Spleen (tissue), 11 donors: ENCODE results near the gene KLHL6. TPM values are rescaled to one million over a fixed set of nuclear protein-coding genes. Genes with fewer than 3 reads are reported as not detected.
"Not testable (repeated sequence)": the region's sequence is repeated elsewhere in the genome, so short reads cannot be mapped to it uniquely, and the experiment has no call there.

Experiments
- DNase-seq: peaks from one replicate; pipeline ENCODE4 v3.0.0-alpha.2; 2020
- H3K27ac ChIP-seq, 8 donors: fragments of 200-600 bp; sonication (generic) in 7 of 8; 1 replicate in 4 of 8; 2 replicates in 4 of 8; pipeline versions ENCODE4 v1.5.0 to v1.8.0; 2016 to 2021; ENCODE audit warnings: inconsistent platforms in 4 of 8, mild to moderate bottlenecking in 4 of 8, moderate library complexity in 1 of 8
- H3K27me3 ChIP-seq, 7 donors: fragments of 200-600 bp; sonication (generic) in 6 of 7; replicated peaks in 1 of 7; 1 replicate in 4 of 7; 2 replicates in 3 of 7; pipeline versions ENCODE4 v1.5.0 to v1.8.0; 2016 to 2021; ENCODE audit warnings: inconsistent platforms in 3 of 7, mild to moderate bottlenecking in 1 of 7
- H3K36me3 ChIP-seq, 6 donors: fragments of 200-600 bp; sonication (generic) in 5 of 6; 1 replicate in 4 of 6; 2 replicates in 2 of 6; pipeline versions ENCODE4 v1.5.0 to v1.8.0; 2016 to 2021; ENCODE audit warnings: inconsistent platforms in 2 of 6
- H3K4me1 ChIP-seq, 6 donors: fragments of 200-600 bp; sonication (generic) in 5 of 6; 1 replicate in 3 of 6; 2 replicates in 3 of 6; pipeline versions ENCODE4 v1.5.0 to v1.8.0; 2016 to 2021; ENCODE audit warnings: inconsistent platforms in 3 of 6
- H3K4me3 ChIP-seq, 8 donors: fragments of 200-600 bp; sonication (generic) in 7 of 8; 1 replicate in 4 of 8; 2 replicates in 4 of 8; pipeline versions ENCODE4 v1.5.0 to v1.8.0; 2016 to 2021; ENCODE audit warnings: inconsistent platforms in 4 of 8, mild to moderate bottlenecking in 4 of 8, moderate library complexity in 2 of 8
- H3K9me3 ChIP-seq, 8 donors: fragments of 200-600 bp; sonication (generic) in 7 of 8; 1 replicate in 4 of 8; 2 replicates in 4 of 8; pipeline versions ENCODE4 v1.5.0 to v1.8.0; 2016 to 2021; ENCODE audit warnings: inconsistent platforms in 4 of 8
- CTCF ChIP-seq, 11 experiments: fragments of 200-600 bp in 7 of 11; fragments of 450-650 bp in 4 of 11; sonication (generic) in 4 of 11; IDR thresholded peaks in 8 of 11; conservative IDR thresholded peaks in 3 of 11; 1 replicate in 7 of 11; 2 replicates in 4 of 11; pipeline versions ENCODE4 v1.4.0 to v1.8.0; 2016 to 2021; ENCODE audit warnings: antibody characterized with exemption in 11 of 11, inconsistent platforms in 4 of 11, mild to moderate bottlenecking in 1 of 11
- POLR2A ChIP-seq, 3 donors: fragments of 450-650 bp; IDR thresholded peaks; one replicate each; pipeline ENCODE4 v1.5.1; 2017; ENCODE audit warnings: antibody characterized with exemption in 3 of 3, mild to moderate bottlenecking in 1 of 3
- POLR2AphosphoS5 ChIP-seq, 3 donors: sonication (generic); formaldehyde crosslinking; IDR thresholded peaks; one replicate each; pipeline ENCODE4 v1.5.1; 2017; ENCODE audit warnings: antibody characterized with exemption in 3 of 3
- WGBS, 5 donors: extraction: QIAGEN DNeasy Blood & Tissue Kit in 3 of 5; methylation state at CpG; one replicate each; pipeline versions ENCODE4 v1.1.5 to v1.1.7; 2013 to 2018; 5-methylcytosine and 5-hydroxymethylcytosine counted together
- intact Hi-C: fragments of 100-400 bp; cut with DNase I; formaldehyde crosslinking; loops from one replicate; pipeline ENCODE4 v1.15.0; 2023; ENCODE audit warnings: low total_unique reads
- polyA plus RNA-seq, 3 donors: library from polyadenylated mRNA; stranded (reverse); fragments of 200-250 nt; gene quantifications; one replicate each; pipeline ENCODE4 v1.2.1, GENCODE V29; 2013
- total RNA-seq, 7 donors: library from RNA; depleted of rRNA in 3 of 7; stranded (reverse); fragments of >200 nt in 3 of 7; fragmentation: NEBNext Ultra II Directional in 4 of 7; extraction: Animal tissue kit (Norgen Biotek cat#: 25700) in 4 of 7; gene quantifications; one replicate each; pipeline versions ENCODE4 v1.1.0 to v1.2.1, GENCODE V29; 2016 to 2021
- donor health status: healthy with polysubstance abuse.
- donor health status: DM: no; HTN: no; CAD: no; lungs with moderate emphysema.
- donor health status: DM: no; HTN: no; CAD: no.
- donor health status: Bipolar disorder and iron deficiency.
- donor health status: healthy.
- donor health status: DM: no; HTN: no; CAD: no.
- donor health status: DM: yes; HTN: yes; CAD: no.

The KLHL6 gene
- total and polyA plus RNA-seq, 10 donors, result 10.8 to 51.8 (median 33.0) TPM

- H3K9me3 ChIP-seq, result no peaks in the 10 kb centered on the region
- H3K4me3 ChIP-seq, result no peak overlapping the region
- intact Hi-C loops, result no loop called here
- H3K27me3 ChIP-seq, result no peaks in the 10 kb centered on the region
- peaks cover 0 to 22% (median 0%) of the 10 kb centered on the region in 6 donors for H3K36me3 ChIP-seq
- TF ChIP-seq POLR2A (IDR thresholded peaks at IDR 0.05) (no peak), POLR2AphosphoS5 (IDR thresholded peaks at IDR 0.05) (peak in 1 of 3 donors; percentile 73)
- peak overlapping the region in 7 of 8 donors; percentile 43 to 78 (median 67) for H3K27ac ChIP-seq
- 54 to 58% (median 56%) methylated on average over 9 of the region's 9 CpGs for WGBS, 5 donors
- peaks cover 9 to 80% (median 48%) of the 10 kb centered on the region in 6 donors for H3K4me1 ChIP-seq
- DNase-seq, result no peak
These were observed 39.3 kb downstream of the KLHL6 start for GRCh38 chr3:183515968-183516851.

GRCh38 chr3:183514021-183514420, 41.5 kb downstream of the KLHL6 start:
- DNase-seq, result no peak
- H3K27ac ChIP-seq, result peak overlapping the region in 3 of 8 donors; percentile 4 to 78 (median 74)
- 84 to 97% (median 92%) methylated on average over 6 of the region's 6 CpGs for WGBS, 5 donors
- H3K9me3 ChIP-seq, result no peaks in the 10 kb centered on the region
- H3K4me3 ChIP-seq, result no peak overlapping the region
- no peak for TF ChIP-seq POLR2A (IDR thresholded peaks at IDR 0.05)
- no peak for TF ChIP-seq CTCF (IDR thresholded peaks at IDR 0.05 in 8 of 11, conservative IDR thresholded peaks at IDR 0.05 in 3 of 11)
- no peaks in the 10 kb centered on the region for H3K27me3 ChIP-seq
- peaks cover 0 to 5% (median 0%) of the 10 kb centered on the region in 6 donors for H3K36me3 ChIP-seq
- intact Hi-C loops, result no loop called here
- peaks cover 9 to 92% (median 49%) of the 10 kb centered on the region in 6 donors for H3K4me1 ChIP-seq

- no peaks in the 10 kb centered on the region for H3K9me3 ChIP-seq
- intact Hi-C loops, result no loop called here
- 40 to 59% (median 50%) methylated on average over 6 of the region's 6 CpGs for WGBS, 5 donors
- peaks cover 9 to 92% (median 43%) of the 10 kb centered on the region in 6 donors for H3K4me1 ChIP-seq
- H3K27me3 ChIP-seq, result no peaks in the 10 kb centered on the region
- H3K27ac ChIP-seq, result peak overlapping the region in 6 of 8 donors; percentile 18 to 78 (median 53)
- peaks cover 0 to 8% (median 2%) of the 10 kb centered on the region in 6 donors for H3K36me3 ChIP-seq
- H3K4me3 ChIP-seq, result no peak overlapping the region
- DNase-seq, result no peak
- TF ChIP-seq CTCF (IDR thresholded peaks at IDR 0.05 in 8 of 11, conservative IDR thresholded peaks at IDR 0.05 in 3 of 11) (no peak), POLR2AphosphoS5 (IDR thresholded peaks at IDR 0.05) (peak in 1 of 3 donors; percentile 65), POLR2A (IDR thresholded peaks at IDR 0.05) (no peak)
These were observed 42.3 kb downstream of the KLHL6 start for GRCh38 chr3:183513046-183513706.

- Histone ChIP-seq H3K4me1 (peaks cover 9 to 80% (median 35%) of the 10 kb centered on the region in 6 donors), H3K27ac (peak overlapping the region in 7 of 8 donors; percentile 13 to 78 (median 54)), H3K36me3 (peaks cover 0 to 20% (median 13%) of the 10 kb centered on the region in 6 donors)
- H3K27me3 ChIP-seq, H3K4me3 ChIP-seq, H3K9me3 ChIP-seq, intact Hi-C loops, DNase-seq: not testable (repeated sequence)
- 53 to 60% (median 56%) methylated on average over 14 of the region's 14 CpGs for WGBS, 5 donors
- TF ChIP-seq POLR2AphosphoS5 (IDR thresholded peaks at IDR 0.05), result peak in 1 of 3 donors; percentile 24
These were observed 44.0 kb downstream of the KLHL6 start for GRCh38 chr3:183511286-183512131.
